Karpas-422 (cell line): Measurements from ENCODE around the gene PPP4R2. TPM values are rescaled to one million over a fixed set of nuclear protein-coding genes. Genes with fewer than 3 reads are reported as not detected.
A peak's percentile ranks its signal among the peaks of the same experiment; 100 is the strongest.

Experiments
- DNase-seq: peaks from one replicate; pipeline ENCODE4 v3.0.0-alpha.2; 2015
- H2AFZ ChIP-seq: fragments of 200-600 bp; sonication (generic); 2 replicates; pipeline ENCODE4 v1.6.1; 2014; ENCODE audit warnings: antibody characterized with exemption, low read length, mixed read lengths
- H3K27ac ChIP-seq: fragments of 200-600 bp; sonication (generic); 2 replicates; pipeline ENCODE4 v1.5.1; 2014; ENCODE audit warnings: mild to moderate bottlenecking, low read length, moderate library complexity
- H3K27me3 ChIP-seq: fragments of 200-600 bp; sonication (generic); 2 replicates; pipeline ENCODE4 v1.6.1; 2014; ENCODE audit warnings: low read length, mixed read lengths
- H3K36me3 ChIP-seq: fragments of 200-600 bp; sonication (generic); 2 replicates; pipeline ENCODE4 v1.6.1; 2014; ENCODE audit warnings: low read length, mixed read lengths; ENCODE audit not compliant: insufficient read depth
- H3K4me1 ChIP-seq: fragments of 200-600 bp; sonication (generic); 2 replicates; pipeline ENCODE4 v1.6.1; 2014; ENCODE audit warnings: mild to moderate bottlenecking, low read length, mixed read lengths
- H3K4me2 ChIP-seq: fragments of 200-600 bp; sonication (generic); 2 replicates; pipeline ENCODE4 v1.6.1; 2014; ENCODE audit warnings: low read length, low read depth, mild to moderate bottlenecking; ENCODE audit not compliant: poor library complexity, severe bottlenecking
- H3K4me3 ChIP-seq: fragments of 200-600 bp; sonication (generic); 2 replicates; pipeline ENCODE4 v1.5.1; 2014; ENCODE audit warnings: mild to moderate bottlenecking, antibody characterized with exemption, low read length, mixed read lengths
- H3K79me2 ChIP-seq: fragments of 200-600 bp; sonication (generic); 2 replicates; pipeline ENCODE4 v1.6.1; 2014; ENCODE audit warnings: mild to moderate bottlenecking, low read length, mixed read lengths
- H3K9ac ChIP-seq: fragments of 200-600 bp; sonication (generic); 2 replicates; pipeline ENCODE4 v1.6.0; 2014; ENCODE audit warnings: low read length
- H3K9me2 ChIP-seq: fragments of 200-600 bp; sonication (generic), shearing (Covaris generic); replicated peaks from 2 replicates; pipeline ENCODE4 v1.6.0; 2014; ENCODE audit warnings: mild to moderate bottlenecking, low read length, moderate library complexity; ENCODE audit not compliant: insufficient read depth
- H3K9me3 ChIP-seq: fragments of 300-700, 200-600 bp; sonication (generic); 2 replicates; pipeline ENCODE4 v1.6.1; 2014; ENCODE audit warnings: low read length, mixed read lengths
- H4K20me1 ChIP-seq: fragments of 200-600 bp; sonication (generic); 2 replicates; pipeline ENCODE4 v1.6.1; 2014; ENCODE audit warnings: mild to moderate bottlenecking, antibody characterized with exemption, low read length, low read depth; ENCODE audit not compliant: insufficient read depth
- small RNA-seq: library from RNA; depleted of rRNA; stranded (forward); fragments of <200 nt; gene quantifications from one replicate; pipeline ENCODE3, GENCODE V24; 2014
- total RNA-seq: library from RNA; depleted of rRNA; stranded (reverse); fragments of >200 nt; shearing (Covaris generic); gene quantifications from 2 replicates; pipeline ENCODE4 v1.2.3, GENCODE V29; 2014; ENCODE audit warnings: low replicate concordance; rRNA removed

PPP4R2 gene
- total RNA-seq, 1 experiment from 2014 or later, result 61.5 TPM

DNA sequence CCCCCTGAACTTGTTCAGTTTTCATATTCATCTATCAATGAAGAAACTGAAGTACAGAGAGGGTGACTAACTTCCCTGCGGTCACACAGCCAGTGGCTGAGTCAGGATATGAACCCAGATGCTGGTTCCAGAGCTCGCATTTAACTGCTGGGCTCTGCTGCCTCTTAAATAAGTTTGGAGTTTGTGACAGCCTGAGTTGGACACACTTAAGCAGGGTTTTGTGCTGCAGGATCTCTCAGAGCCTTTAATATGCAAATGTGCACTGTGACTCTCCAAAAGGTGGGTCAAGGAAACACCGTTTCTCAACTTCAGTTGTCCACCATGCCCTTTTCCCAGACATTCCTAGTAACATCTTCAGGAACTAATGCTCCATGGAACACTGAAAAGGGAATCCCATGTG, 110.6 kb downstream of the PPP4R2 start:
- H2AFZ ChIP-seq, result no peak overlapping the region
- no peaks in the 10 kb centered on the region for H4K20me1 ChIP-seq
- DNase-seq, result no peak
- no peak overlapping the region for H3K4me3 ChIP-seq
- no peaks in the 10 kb centered on the region for H3K9me2 ChIP-seq
- no peak overlapping the region for H3K27ac ChIP-seq
- no peaks in the 10 kb centered on the region for H3K79me2 ChIP-seq
- H3K27me3 ChIP-seq, result no peaks in the 10 kb centered on the region
- no peak overlapping the region for H3K4me2 ChIP-seq
- no peaks in the 10 kb centered on the region for H3K4me1 ChIP-seq
- no peaks in the 10 kb centered on the region for H3K36me3 ChIP-seq
- H3K9ac ChIP-seq, result no peak overlapping the region
- H3K9me3 ChIP-seq, result no peaks in the 10 kb centered on the region

DNA sequence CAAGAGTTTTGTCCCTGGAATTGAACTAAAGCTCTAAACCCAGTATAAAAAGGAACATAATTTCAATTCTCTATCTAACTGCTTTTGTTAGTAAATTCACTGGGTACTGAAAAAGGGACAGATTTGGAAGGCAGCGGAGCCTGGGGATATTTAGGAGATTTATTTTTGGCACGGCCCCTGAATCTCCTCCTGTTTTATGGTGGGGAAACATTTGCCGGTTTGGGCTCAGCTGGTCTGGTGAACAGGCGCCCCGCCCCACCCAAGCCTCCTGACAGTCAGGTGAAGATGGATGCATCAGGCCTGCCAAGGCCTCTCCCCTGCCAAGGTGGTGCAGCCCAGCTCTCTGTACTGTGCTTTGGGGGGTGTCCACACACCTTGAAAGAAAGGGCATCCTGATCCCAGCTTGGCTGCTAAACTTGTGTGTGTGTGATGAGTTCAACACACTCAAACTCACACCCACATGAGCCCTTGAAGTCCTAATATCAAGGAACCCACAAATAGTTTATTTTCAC, 111.1 kb downstream of the PPP4R2 start:
- H3K27ac ChIP-seq, result no peak overlapping the region
- H3K4me3 ChIP-seq, result no peak overlapping the region
- H3K9me3 ChIP-seq, result no peaks in the 10 kb centered on the region
- H3K4me1 ChIP-seq, result no peaks in the 10 kb centered on the region
- no peak for DNase-seq
- no peaks in the 10 kb centered on the region for H3K36me3 ChIP-seq
- no peaks in the 10 kb centered on the region for H3K27me3 ChIP-seq
- H3K9me2 ChIP-seq, result no peaks in the 10 kb centered on the region
- H3K4me2 ChIP-seq, result no peak overlapping the region
- H3K79me2 ChIP-seq, result no peaks in the 10 kb centered on the region
- no peak overlapping the region for H2AFZ ChIP-seq
- no peak overlapping the region for H3K9ac ChIP-seq
- H4K20me1 ChIP-seq, result no peaks in the 10 kb centered on the region

GRCh38 chr3:73108750-73109149, 112.1 kb downstream of the PPP4R2 start:
- Histone ChIP-seq H4K20me1 (no peaks in the 10 kb centered on the region), H3K4me3 (no peak overlapping the region), H3K27me3 (no peaks in the 10 kb centered on the region), H3K9me2 (no peaks in the 10 kb centered on the region), H3K36me3 (no peaks in the 10 kb centered on the region), H2AFZ (no peak overlapping the region), H3K27ac (no peak overlapping the region), H3K79me2 (no peaks in the 10 kb centered on the region), H3K9ac (no peak overlapping the region), H3K4me1 (no peaks in the 10 kb centered on the region), H3K4me2 (no peak overlapping the region), H3K9me3 (no peaks in the 10 kb centered on the region)
- DNase-seq, result no peak

GRCh38 chr3:73110530-73110929, 113.9 kb downstream of the PPP4R2 start:
- no peak overlapping the region for H2AFZ ChIP-seq
- no peak overlapping the region for H3K27ac ChIP-seq
- H3K36me3 ChIP-seq, result no peaks in the 10 kb centered on the region
- H3K9ac ChIP-seq, result no peak overlapping the region
- H3K9me2 ChIP-seq, result no peaks in the 10 kb centered on the region
- no peaks in the 10 kb centered on the region for H3K27me3 ChIP-seq
- no peak overlapping the region for H3K4me3 ChIP-seq
- H3K79me2 ChIP-seq, result no peaks in the 10 kb centered on the region
- H3K9me3 ChIP-seq, result no peaks in the 10 kb centered on the region
- no peak overlapping the region for H3K4me2 ChIP-seq
- H3K4me1 ChIP-seq, result peaks cover 7% of the 10 kb centered on the region
- H4K20me1 ChIP-seq, result no peaks in the 10 kb centered on the region
- no peak for DNase-seq

DNA sequence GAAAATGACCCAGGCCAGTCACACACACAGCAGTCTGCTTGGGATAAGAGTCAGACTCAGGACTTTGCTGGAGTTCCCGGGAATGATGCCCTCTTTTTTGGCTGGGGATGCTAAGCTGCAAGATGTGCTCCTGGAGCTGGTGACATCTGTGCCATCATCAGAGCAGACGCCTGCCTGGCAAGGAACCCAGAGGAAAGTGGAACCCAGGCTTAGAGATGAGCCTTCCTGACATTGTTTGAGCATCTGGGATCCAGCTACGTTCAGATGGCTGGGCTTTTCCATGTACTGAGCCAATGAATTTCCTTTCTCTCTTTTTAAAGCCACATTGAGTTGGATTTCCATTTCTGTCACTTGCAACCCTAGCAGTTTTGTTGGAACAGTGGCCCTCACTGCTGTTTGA, 118.1 kb downstream of the PPP4R2 start:
- no peaks in the 10 kb centered on the region for H3K79me2 ChIP-seq
- no peaks in the 10 kb centered on the region for H3K36me3 ChIP-seq
- no peak overlapping the region for H3K4me3 ChIP-seq
- H4K20me1 ChIP-seq, result no peaks in the 10 kb centered on the region
- H3K9me3 ChIP-seq, result no peaks in the 10 kb centered on the region
- no peak overlapping the region for H2AFZ ChIP-seq
- peaks cover 13% of the 10 kb centered on the region for H3K4me1 ChIP-seq
- H3K9ac ChIP-seq, result no peak overlapping the region
- H3K4me2 ChIP-seq, result no peak overlapping the region
- H3K9me2 ChIP-seq, result no peaks in the 10 kb centered on the region
- no peak for DNase-seq
- no peaks in the 10 kb centered on the region for H3K27me3 ChIP-seq
- H3K27ac ChIP-seq, result no peak overlapping the region

- Histone ChIP-seq H3K27me3 (no peaks in the 10 kb centered on the region), H3K9me3 (no peaks in the 10 kb centered on the region), H4K20me1 (no peaks in the 10 kb centered on the region), H3K79me2 (no peaks in the 10 kb centered on the region), H3K9ac (no peak overlapping the region), H3K36me3 (no peaks in the 10 kb centered on the region), H3K9me2 (no peaks in the 10 kb centered on the region), H3K27ac (no peak overlapping the region), H3K4me1 (peaks cover 13% of the 10 kb centered on the region), H3K4me2 (no peak overlapping the region), H2AFZ (no peak overlapping the region), H3K4me3 (no peak overlapping the region)
- DNase-seq, result no peak
Observed at GRCh38 chr3:73115806-73116205, 119.2 kb downstream of the PPP4R2 start.

Small RNAs within 50 kb of the gene (small RNA-seq; reads per million reads assigned to genes)
- 17.9 reads per million, percentile 96 among the genes with 10 or more reads in this experiment for gene RNU2-64P
- not detected for gene RNU6-557P
- gene RNU7-19P, result 0.67 reads per million, percentile 18 among the genes with 10 or more reads in this experiment

Other genes starting within 250 kb of the PPP4R2 start
- 11.5 and 22.3 TPM in 2 replicates for gene SHQ1, start 148.4 kb upstream of the PPP4R2 start, total RNA-seq
- not detected in 2 replicates for gene GXYLT2, start 108.8 kb upstream of the PPP4R2 start, total RNA-seq
- gene EBLN2, start 64.8 kb downstream of the PPP4R2 start, total RNA-seq, result 5.2 and 7.9 TPM in 2 replicates